ENCODE data around the gene TNFSF15.

TNFSF15 gene

DNA sequence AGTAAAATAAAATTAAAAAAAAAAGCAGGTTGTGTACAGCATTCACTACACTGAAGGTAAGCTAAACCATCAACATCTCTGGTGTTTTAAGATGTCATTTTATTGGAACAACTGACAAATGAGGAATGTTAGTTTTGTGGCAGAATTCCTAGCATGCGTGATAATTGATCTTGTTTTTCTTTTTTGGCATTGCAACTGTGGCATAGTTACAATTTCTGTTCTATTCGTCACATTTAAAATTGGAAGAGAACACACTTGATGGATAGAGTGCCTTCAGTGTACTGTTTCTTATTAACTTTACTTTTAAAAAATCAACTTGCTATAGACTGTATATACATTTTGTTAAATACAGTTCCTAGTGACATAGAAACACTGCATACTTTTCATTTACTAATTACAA is 43.6 kb upstream of the TNFSF15 start (continued):
- TF ChIP-seq, protein P1, sequence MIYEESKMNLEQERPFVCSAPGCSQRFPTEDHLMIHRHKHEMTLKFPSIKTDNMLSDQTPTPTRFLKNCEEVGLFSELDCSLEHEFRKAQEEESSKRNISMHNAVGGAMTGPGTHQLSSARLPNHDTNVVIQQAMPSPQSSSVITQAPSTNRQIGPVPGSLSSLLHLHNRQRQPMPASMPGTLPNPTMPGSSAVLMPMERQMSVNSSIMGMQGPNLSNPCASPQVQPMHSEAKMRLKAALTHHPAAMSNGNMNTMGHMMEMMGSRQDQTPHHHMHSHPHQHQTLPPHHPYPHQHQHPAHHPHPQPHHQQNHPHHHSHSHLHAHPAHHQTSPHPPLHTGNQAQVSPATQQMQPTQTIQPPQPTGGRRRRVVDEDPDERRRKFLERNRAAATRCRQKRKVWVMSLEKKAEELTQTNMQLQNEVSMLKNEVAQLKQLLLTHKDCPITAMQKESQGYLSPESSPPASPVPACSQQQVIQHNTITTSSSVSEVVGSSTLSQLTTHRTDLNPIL (CRISPR knock-in tag; IDR thresholded peaks at IDR 0.05; ENCODE audit: low read depth), result no peak
- TF ChIP-seq ZFP3 (CRISPR knock-in tag; IDR thresholded peaks at IDR 0.05) (no peak), ZNF565 (CRISPR knock-in tag; conservative IDR thresholded peaks at IDR 0.05; ENCODE audit: low read depth) (no peak), TOX (CRISPR knock-in tag; IDR thresholded peaks at IDR 0.05; ENCODE audit: borderline replicate concordance) (no peak)

DNA sequence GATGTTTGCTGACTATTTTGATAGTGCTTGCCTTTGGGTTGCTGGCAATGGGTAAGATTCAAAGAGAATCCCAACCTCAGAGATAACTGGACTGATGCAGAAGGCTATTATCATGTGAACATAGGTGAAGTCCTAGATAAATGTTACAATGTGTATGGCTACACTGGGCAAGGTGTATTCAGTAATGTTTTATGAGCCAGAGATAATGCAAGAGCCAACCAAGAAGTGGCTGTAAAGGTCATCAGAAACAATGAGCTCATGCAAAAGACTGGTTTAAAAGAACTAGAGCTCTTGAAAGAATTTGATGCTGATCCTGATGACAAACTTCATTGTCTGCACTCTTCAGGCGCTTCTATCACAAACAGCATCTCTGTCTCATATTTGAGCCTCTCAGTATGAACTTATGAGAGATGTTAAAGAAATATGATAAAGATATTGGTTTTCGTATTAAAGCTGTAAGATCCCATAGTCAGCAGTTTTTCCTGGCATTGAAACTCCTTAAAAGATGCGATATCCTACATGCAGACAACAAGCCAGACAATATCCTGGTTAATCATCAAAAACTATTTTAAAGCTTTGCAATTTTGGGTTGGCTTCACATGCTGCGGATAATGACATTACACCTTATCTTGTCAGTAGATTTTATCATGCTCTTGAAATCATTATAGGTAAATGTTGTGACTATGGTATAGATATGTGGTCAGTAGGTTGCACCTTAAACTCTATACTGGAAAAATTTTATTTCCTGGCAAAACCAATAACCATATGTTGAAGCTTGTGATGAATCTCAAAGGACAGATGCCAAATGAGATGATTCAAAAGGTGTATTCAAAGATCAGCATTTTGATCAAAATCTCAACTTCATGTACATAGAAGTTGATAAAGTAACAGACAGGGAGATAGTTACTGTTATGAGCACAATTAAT is 41.9 kb upstream of the TNFSF15 start:
- TF ChIP-seq TOX (CRISPR knock-in tag; IDR thresholded peaks at IDR 0.05; ENCODE audit: borderline replicate concordance) (no peak), OSR1 (CRISPR knock-in tag; IDR thresholded peaks at IDR 0.05) (no peak), GLIS3 (CRISPR knock-in tag; IDR thresholded peaks at IDR 0.05) (no peak), ZC3H10 (CRISPR knock-in tag; IDR thresholded peaks at IDR 0.05) (no peak), TCF4 (CRISPR knock-in tag; IDR thresholded peaks at IDR 0.05; ENCODE audit: borderline replicate concordance) (no peak), ZNF565 (CRISPR knock-in tag; conservative IDR thresholded peaks at IDR 0.05; ENCODE audit: low read depth) (no peak), PPARA (CRISPR knock-in tag; IDR thresholded peaks at IDR 0.05; ENCODE audit: borderline replicate concordance) (no peak), ZFP30 (CRISPR knock-in tag; IDR thresholded peaks at IDR 0.05) (no peak), POU6F1 (CRISPR knock-in tag; IDR thresholded peaks at IDR 0.05; ENCODE audit: borderline replicate concordance, low read depth) (no peak), SNAI2 (CRISPR knock-in tag; IDR thresholded peaks at IDR 0.05) (no peak), ZNF70 (CRISPR knock-in tag; IDR thresholded peaks at IDR 0.05) (no peak), CSDC2 (CRISPR knock-in tag; IDR thresholded peaks at IDR 0.05) (no peak), ZNF8 (CRISPR knock-in tag; IDR thresholded peaks at IDR 0.05) (no peak), ZFP3 (CRISPR knock-in tag; IDR thresholded peaks at IDR 0.05) (no peak)
- TF ChIP-seq, protein P2, sequence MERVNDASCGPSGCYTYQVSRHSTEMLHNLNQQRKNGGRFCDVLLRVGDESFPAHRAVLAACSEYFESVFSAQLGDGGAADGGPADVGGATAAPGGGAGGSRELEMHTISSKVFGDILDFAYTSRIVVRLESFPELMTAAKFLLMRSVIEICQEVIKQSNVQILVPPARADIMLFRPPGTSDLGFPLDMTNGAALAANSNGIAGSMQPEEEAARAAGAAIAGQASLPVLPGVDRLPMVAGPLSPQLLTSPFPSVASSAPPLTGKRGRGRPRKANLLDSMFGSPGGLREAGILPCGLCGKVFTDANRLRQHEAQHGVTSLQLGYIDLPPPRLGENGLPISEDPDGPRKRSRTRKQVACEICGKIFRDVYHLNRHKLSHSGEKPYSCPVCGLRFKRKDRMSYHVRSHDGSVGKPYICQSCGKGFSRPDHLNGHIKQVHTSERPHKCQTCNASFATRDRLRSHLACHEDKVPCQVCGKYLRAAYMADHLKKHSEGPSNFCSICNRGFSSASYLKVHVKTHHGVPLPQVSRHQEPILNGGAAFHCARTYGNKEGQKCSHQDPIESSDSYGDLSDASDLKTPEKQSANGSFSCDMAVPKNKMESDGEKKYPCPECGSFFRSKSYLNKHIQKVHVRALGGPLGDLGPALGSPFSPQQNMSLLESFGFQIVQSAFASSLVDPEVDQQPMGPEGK (CRISPR knock-in tag; IDR thresholded peaks at IDR 0.05; ENCODE audit: borderline replicate concordance), result no peak
- ATAC-seq, result no peak

DNA sequence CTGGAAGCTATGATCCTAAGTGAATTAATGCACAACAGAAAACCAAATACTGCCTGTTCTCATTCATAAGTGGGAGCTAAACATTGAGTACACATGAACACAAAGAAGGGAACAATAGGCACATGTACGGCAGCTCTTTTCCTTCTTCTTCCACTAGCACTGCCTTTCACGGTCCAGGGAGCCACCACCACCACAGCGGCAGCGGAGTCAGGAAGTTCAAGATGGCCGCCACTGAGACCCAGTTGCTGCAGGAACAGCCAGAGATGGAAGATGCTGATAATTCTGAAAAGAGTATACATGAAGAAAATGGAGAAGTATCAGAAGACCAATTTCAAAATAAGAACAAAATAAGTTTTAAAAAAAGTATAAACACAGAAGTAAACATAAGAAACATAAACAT is 39.5 kb upstream of the TNFSF15 start:
- TF ChIP-seq ZNF70 (CRISPR knock-in tag; IDR thresholded peaks at IDR 0.05) (no peak), SNAI2 (CRISPR knock-in tag; IDR thresholded peaks at IDR 0.05) (no peak), GLIS3 (CRISPR knock-in tag; IDR thresholded peaks at IDR 0.05) (no peak)
- ATAC-seq, result no peak

- no peak for ATAC-seq
- TF ChIP-seq ARNTL (CRISPR knock-in tag; IDR thresholded peaks at IDR 0.05; ENCODE audit: borderline replicate concordance, low read depth) (no peak), ZNF565 (CRISPR knock-in tag; conservative IDR thresholded peaks at IDR 0.05; ENCODE audit: low read depth) (no peak), ZFP3 (CRISPR knock-in tag; IDR thresholded peaks at IDR 0.05) (no peak), SNAI2 (CRISPR knock-in tag; IDR thresholded peaks at IDR 0.05) (no peak), OSR1 (CRISPR knock-in tag; IDR thresholded peaks at IDR 0.05) (no peak), TCF4 (CRISPR knock-in tag; IDR thresholded peaks at IDR 0.05; ENCODE audit: borderline replicate concordance) (no peak), ZNF70 (CRISPR knock-in tag; IDR thresholded peaks at IDR 0.05) (no peak), BACH2 (CRISPR knock-in tag; IDR thresholded peaks at IDR 0.05; ENCODE audit: borderline replicate concordance) (no peak), TOX (CRISPR knock-in tag; IDR thresholded peaks at IDR 0.05; ENCODE audit: borderline replicate concordance) (no peak), PPARA (CRISPR knock-in tag; IDR thresholded peaks at IDR 0.05; ENCODE audit: borderline replicate concordance) (no peak), ZC3H10 (CRISPR knock-in tag; IDR thresholded peaks at IDR 0.05) (no peak)
- TF ChIP-seq, protein P1 (CRISPR knock-in tag; IDR thresholded peaks at IDR 0.05; ENCODE audit: low read depth), result no peak
Observed at GRCh38 chr9:114844766-114845165, 38.9 kb upstream of the TNFSF15 start.

Measured in SK-N-SH treated with all-trans-retinoic acid at 6 μM for 48 hours (cell line).